ENCODE measurements around the gene LCN10. TPM values are rescaled to one million over a fixed set of nuclear protein-coding genes. Genes with fewer than 3 reads are reported as not detected.

The LCN10 gene
- total RNA-seq, 1 experiment from 2014 or later, result 1.5 TPM

DNA sequence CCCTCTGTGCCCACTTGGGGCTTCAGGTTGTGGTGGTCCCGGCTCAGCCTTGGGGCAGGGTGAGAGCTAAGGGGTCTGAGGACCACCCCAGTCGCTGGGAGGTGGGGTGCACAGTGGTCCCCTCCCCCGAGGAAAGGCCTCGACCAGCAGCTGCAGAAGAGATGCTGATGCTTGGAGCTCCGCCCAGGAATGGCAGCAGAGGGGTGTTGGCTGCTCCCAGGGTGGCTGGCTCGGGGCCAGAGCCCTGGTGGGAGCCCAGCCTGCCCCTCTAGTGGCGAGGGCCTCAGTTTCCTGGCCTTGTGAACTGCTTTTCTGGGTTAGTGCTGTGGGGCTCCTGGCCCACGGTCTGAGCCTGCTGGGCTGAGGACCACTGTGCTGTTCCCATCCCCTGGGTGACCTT, 29.2 kb downstream of the LCN10 start:
- H3K23me2 ChIP-seq (ENCODE audit: insufficient read length, low read depth, low read length, poor library complexity, severe bottlenecking), result peaks cover 12% of the 10 kb centered on the region
- no peak overlapping the region for H4K5ac ChIP-seq (ENCODE audit: insufficient read length, low read depth, low read length)
- no peak overlapping the region for H3K14ac ChIP-seq (ENCODE audit: insufficient read depth, low read length)
- H3K23ac ChIP-seq (ENCODE audit: insufficient read length, low read depth, low read length), result no peak overlapping the region
- peaks cover 30% of the 10 kb centered on the region for H3K27me3 Mint-ChIP-seq (ENCODE audit: low read depth)
- DNase-seq, result peak; percentile 33
- H3K9me3 ChIP-seq (ENCODE audit: control insufficient read depth, low read depth, low read length), result no peaks in the 10 kb centered on the region
- no peak overlapping the region for H3K27ac Mint-ChIP-seq
- H4K91ac ChIP-seq (ENCODE audit: insufficient read length, low read depth, low read length), result no peak overlapping the region
- H4K20me1 ChIP-seq (ENCODE audit: control insufficient read depth, insufficient read depth, insufficient read length), result no peaks in the 10 kb centered on the region
- no peak overlapping the region for H2BK20ac ChIP-seq (ENCODE audit: low read depth, low read length, poor library complexity, severe bottlenecking)
- H3K4me2 ChIP-seq (ENCODE audit: insufficient read depth, insufficient read length, low read length), result peak overlapping the region; percentile 70
- no peak overlapping the region for H3K27ac ChIP-seq (ENCODE audit: insufficient read length, low read depth, low read length)
- H2BK5ac ChIP-seq (ENCODE audit: insufficient read length, low read length), result no peak overlapping the region
- peak overlapping the region; percentile 70 to 85 for H3K4me3 Mint-ChIP-seq
- TF ChIP-seq, protein P1, sequence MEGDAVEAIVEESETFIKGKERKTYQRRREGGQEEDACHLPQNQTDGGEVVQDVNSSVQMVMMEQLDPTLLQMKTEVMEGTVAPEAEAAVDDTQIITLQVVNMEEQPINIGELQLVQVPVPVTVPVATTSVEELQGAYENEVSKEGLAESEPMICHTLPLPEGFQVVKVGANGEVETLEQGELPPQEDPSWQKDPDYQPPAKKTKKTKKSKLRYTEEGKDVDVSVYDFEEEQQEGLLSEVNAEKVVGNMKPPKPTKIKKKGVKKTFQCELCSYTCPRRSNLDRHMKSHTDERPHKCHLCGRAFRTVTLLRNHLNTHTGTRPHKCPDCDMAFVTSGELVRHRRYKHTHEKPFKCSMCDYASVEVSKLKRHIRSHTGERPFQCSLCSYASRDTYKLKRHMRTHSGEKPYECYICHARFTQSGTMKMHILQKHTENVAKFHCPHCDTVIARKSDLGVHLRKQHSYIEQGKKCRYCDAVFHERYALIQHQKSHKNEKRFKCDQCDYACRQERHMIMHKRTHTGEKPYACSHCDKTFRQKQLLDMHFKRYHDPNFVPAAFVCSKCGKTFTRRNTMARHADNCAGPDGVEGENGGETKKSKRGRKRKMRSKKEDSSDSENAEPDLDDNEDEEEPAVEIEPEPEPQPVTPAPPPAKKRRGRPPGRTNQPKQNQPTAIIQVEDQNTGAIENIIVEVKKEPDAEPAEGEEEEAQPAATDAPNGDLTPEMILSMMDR (conservative IDR thresholded peaks at IDR 0.05), result no peak
- peaks cover 4% of the 10 kb centered on the region; the same call in 1 of the 2 replicates for H3K79me2 ChIP-seq (ENCODE audit: insufficient read depth, low read length)
- no peaks in the 10 kb centered on the region for H3K9me3 Mint-ChIP-seq
- no peak overlapping the region for H2AK5ac ChIP-seq (ENCODE audit: insufficient read length, low read length)
- no peak overlapping the region for H2BK120ac ChIP-seq (ENCODE audit: low read depth, low read length, poor library complexity, severe bottlenecking)
- H3K4me1 ChIP-seq (ENCODE audit: insufficient read depth, low read length), result no peaks in the 10 kb centered on the region; the same call in 1 of the 2 replicates
- H4K8ac ChIP-seq (replicated peaks; ENCODE audit: insufficient read length, low read depth, low read length), result no peak overlapping the region
- no peak overlapping the region for H3K18ac ChIP-seq (ENCODE audit: insufficient read length, low read depth, low read length)
- H3K9ac ChIP-seq (ENCODE audit: extremely low read depth, insufficient read length, low read length), result no peak overlapping the region
- H2BK15ac ChIP-seq (ENCODE audit: low read depth, low read length), result no peak overlapping the region
- no peak overlapping the region for H3K4ac ChIP-seq (ENCODE audit: low read depth, low read length)
- H3K79me1 ChIP-seq (ENCODE audit: insufficient read depth, low read depth, low read length, poor library complexity, severe bottlenecking), result peaks cover 8% of the 10 kb centered on the region
- H3K27me3 ChIP-seq (ENCODE audit: insufficient read depth, low read length), result no peaks in the 10 kb centered on the region
- WGBS (ENCODE audit: extremely low coverage, insufficient read length, low lambda C conversion rate), result no CpG with 5 or more reads among the region's 8 CpGs
- H3K56ac ChIP-seq (ENCODE audit: insufficient read length, low read depth, low read length), result no peak overlapping the region
- no peak overlapping the region for H3T11ph ChIP-seq (ENCODE audit: low read length)
- peaks cover 3 to 10% of the 10 kb centered on the region in 2 experiments for H3K4me1 Mint-ChIP-seq
- no peak overlapping the region for H2BK12ac ChIP-seq (ENCODE audit: insufficient read length, low read depth, low read length)
- peaks cover 0 to 5% (median 4%) of the 10 kb centered on the region in 3 experiments; a peak in 3 of 7 replicates for H3K36me3 Mint-ChIP-seq (ENCODE audit: insufficient read depth in 1 of 3, low read depth in 3 of 3)
- no peak overlapping the region for H2AFZ ChIP-seq (ENCODE audit: low read length)
